HepG2 (cell line): ENCODE measurements around the gene S1PR2. TPM values are rescaled to one million over a fixed set of nuclear protein-coding genes. Genes with fewer than 3 reads are reported as not detected.
A peak's percentile ranks its signal among the peaks of the same experiment; 100 is the strongest.

Source experiments
- ARHGAP35 ChIP-seq: sonication (generic); formaldehyde crosslinking; IDR thresholded peaks from 2 replicates; pipeline ENCODE4 v1.9.0; 2022; ENCODE audit warnings: mild to moderate bottlenecking, inconsistent platforms, moderate library complexity, missing genetic modification reagents, borderline replicate concordance
- KLF16 ChIP-seq, 2 experiments: sonication (generic) in 1 of 2; formaldehyde crosslinking in 1 of 2; IDR thresholded peaks; 2 replicates each; pipeline versions ENCODE4 v1.6.1 to v1.8.0; 2016 to 2023; ENCODE audit warnings: missing genetic modification reagents in 2 of 2, missing compliant biosample characterization in 1 of 2
- KMT2B ChIP-seq: IDR thresholded peaks from 2 replicates; pipeline ENCODE4 v1.6.1; 2016; ENCODE audit warnings: missing genetic modification reagents, missing compliant biosample characterization
- NFIB ChIP-seq: sonication (generic); formaldehyde crosslinking; IDR thresholded peaks from 2 replicates; pipeline ENCODE4 v1.9.0; 2021; ENCODE audit warnings: missing genetic modification reagents, mild to moderate bottlenecking, borderline replicate concordance
- RBFOX2 ChIP-seq: fragments of 200-400 bp; formaldehyde crosslinking; IDR thresholded peaks from 2 replicates; pipeline ENCODE4 v1.6.1; 2017; ENCODE audit warnings: low read depth, mild to moderate bottlenecking, low read length
- ZBTB2 ChIP-seq: sonication (generic); formaldehyde crosslinking; IDR thresholded peaks from 2 replicates; pipeline ENCODE4 v1.8.0; 2022; ENCODE audit warnings: low read depth, missing genetic modification reagents
- ZNF672 ChIP-seq: sonication (generic); formaldehyde crosslinking; IDR thresholded peaks from 2 replicates; pipeline ENCODE4 v1.8.1; 2022; ENCODE audit warnings: missing genetic modification reagents
- ZNF781 ChIP-seq: sonication (generic); formaldehyde crosslinking; IDR thresholded peaks from 2 replicates; pipeline ENCODE4 v1.5.1; 2020; ENCODE audit warnings: borderline replicate concordance, mild to moderate bottlenecking, missing genetic modification reagents; ENCODE audit errors: not compliant biosample characterization
- ZNF782 ChIP-seq: sonication (generic); formaldehyde crosslinking; IDR thresholded peaks from 2 replicates; pipeline ENCODE4 v1.4.0; 2020; ENCODE audit warnings: missing genetic modification reagents, mild to moderate bottlenecking, borderline replicate concordance
- polyA plus RNA-seq, 8 experiments: library from polyadenylated mRNA; depleted of rRNA in 3 of 8; stranded (reverse) in 7 of 8; unstranded in 1 of 8; fragments of >200 nt; fragmentation: Illumina TruSeq in 4 of 8; extraction: Trizol in 4 of 8; gene quantifications; 2 replicates each; pipeline versions ENCODE4 v1.2.1 to v1.2.3, GENCODE V29; 2011 to 2016; ENCODE audit warnings: low read depth in 4 of 8, missing spikeins in 1 of 8, mixed read lengths in 1 of 8; ENCODE audit not compliant: insufficient read depth in 1 of 8
- total RNA-seq, 5 experiments: library from RNA; depleted of rRNA; stranded (reverse); fragments of >200 nt; fragmentation: Illumina TruSeq; extraction: Trizol; gene quantifications; 2 replicates each; pipeline ENCODE4 v1.2.3, GENCODE V29; 2016; ENCODE audit warnings: low read depth in 1 of 5
- TF ChIP-seq, protein P1 (sequence below): sonication (generic); formaldehyde crosslinking; IDR thresholded peaks from 2 replicates; pipeline ENCODE4 v1.4.0; 2020; ENCODE audit warnings: missing genetic modification reagents, borderline replicate concordance
- TF ChIP-seq, protein P2 (sequence below): fragments of 450-650 bp; IDR thresholded peaks from 2 replicates; pipeline ENCODE4 v1.6.1; 2016
- TF ChIP-seq, protein P3 (sequence below): sonication (generic); formaldehyde crosslinking; IDR thresholded peaks from 2 replicates; pipeline ENCODE4 v1.5.1; 2020; ENCODE audit warnings: mild to moderate bottlenecking, missing genetic modification reagents, borderline replicate concordance
- TF ChIP-seq, protein P4 (sequence below): sonication (generic); formaldehyde crosslinking; IDR thresholded peaks from 2 replicates; pipeline ENCODE4 v1.4.0; 2020; ENCODE audit warnings: low read depth, missing genetic modification reagents

The S1PR2 gene
- total and polyA plus RNA-seq, 2 of the 13 experiments (the other 11 are each of a cell fraction or from before 2014, with no cell fraction given), result 0.91 to 1.3 TPM

GRCh38 chr19:10194500-10195198 lies 36.5 kb downstream of the S1PR2 start, which contains the start of gene DNMT1 (continued):
- TF ChIP-seq, protein P1, sequence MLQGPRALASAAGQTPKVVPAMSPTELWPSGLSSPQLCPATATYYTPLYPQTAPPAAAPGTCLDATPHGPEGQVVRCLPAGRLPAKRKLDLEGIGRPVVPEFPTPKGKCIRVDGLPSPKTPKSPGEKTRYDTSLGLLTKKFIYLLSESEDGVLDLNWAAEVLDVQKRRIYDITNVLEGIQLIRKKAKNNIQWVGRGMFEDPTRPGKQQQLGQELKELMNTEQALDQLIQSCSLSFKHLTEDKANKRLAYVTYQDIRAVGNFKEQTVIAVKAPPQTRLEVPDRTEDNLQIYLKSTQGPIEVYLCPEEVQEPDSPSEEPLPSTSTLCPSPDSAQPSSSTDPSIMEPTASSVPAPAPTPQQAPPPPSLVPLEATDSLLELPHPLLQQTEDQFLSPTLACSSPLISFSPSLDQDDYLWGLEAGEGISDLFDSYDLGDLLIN (CRISPR knock-in tag), result peak; percentile 92; the same call in 1 of the 2 replicates
- TF ChIP-seq ZNF672 (CRISPR knock-in tag) (0 out of 2 replicates have a peak, but pooled peaks have one; percentile 43), ZNF782 (CRISPR knock-in tag) (0 out of 2 replicates have a peak, but pooled peaks have one; percentile 43), KLF16 (CRISPR knock-in tag; IDR thresholded peaks at IDR 0.05) (0 out of 4 replicates have a peak, but pooled peaks of 1 of the 2 experiments have one; percentile 12), KMT2B (CRISPR knock-in tag) (peak; percentile 68), NFIB (CRISPR knock-in tag) (no peak), ZNF781 (CRISPR knock-in tag) (no peak), RBFOX2 (peak; percentile 92), ZBTB2 (CRISPR knock-in tag) (peak; percentile 86), ARHGAP35 (CRISPR knock-in tag) (peak; percentile 74; the same call in 1 of the 2 replicates)
- TF ChIP-seq, protein P2, sequence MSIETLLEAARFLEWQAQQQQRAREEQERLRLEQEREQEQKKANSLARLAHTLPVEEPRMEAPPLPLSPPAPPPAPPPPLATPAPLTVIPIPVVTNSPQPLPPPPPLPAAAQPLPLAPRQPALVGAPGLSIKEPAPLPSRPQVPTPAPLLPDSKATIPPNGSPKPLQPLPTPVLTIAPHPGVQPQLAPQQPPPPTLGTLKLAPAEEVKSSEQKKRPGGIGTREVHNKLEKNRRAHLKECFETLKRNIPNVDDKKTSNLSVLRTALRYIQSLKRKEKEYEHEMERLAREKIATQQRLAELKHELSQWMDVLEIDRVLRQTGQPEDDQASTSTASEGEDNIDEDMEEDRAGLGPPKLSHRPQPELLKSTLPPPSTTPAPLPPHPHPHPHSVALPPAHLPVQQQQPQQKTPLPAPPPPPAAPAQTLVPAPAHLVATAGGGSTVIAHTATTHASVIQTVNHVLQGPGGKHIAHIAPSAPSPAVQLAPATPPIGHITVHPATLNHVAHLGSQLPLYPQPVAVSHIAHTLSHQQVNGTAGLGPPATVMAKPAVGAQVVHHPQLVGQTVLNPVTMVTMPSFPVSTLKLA, result no peak; the same call in 1 of the 2 replicates
- TF ChIP-seq, protein P3, sequence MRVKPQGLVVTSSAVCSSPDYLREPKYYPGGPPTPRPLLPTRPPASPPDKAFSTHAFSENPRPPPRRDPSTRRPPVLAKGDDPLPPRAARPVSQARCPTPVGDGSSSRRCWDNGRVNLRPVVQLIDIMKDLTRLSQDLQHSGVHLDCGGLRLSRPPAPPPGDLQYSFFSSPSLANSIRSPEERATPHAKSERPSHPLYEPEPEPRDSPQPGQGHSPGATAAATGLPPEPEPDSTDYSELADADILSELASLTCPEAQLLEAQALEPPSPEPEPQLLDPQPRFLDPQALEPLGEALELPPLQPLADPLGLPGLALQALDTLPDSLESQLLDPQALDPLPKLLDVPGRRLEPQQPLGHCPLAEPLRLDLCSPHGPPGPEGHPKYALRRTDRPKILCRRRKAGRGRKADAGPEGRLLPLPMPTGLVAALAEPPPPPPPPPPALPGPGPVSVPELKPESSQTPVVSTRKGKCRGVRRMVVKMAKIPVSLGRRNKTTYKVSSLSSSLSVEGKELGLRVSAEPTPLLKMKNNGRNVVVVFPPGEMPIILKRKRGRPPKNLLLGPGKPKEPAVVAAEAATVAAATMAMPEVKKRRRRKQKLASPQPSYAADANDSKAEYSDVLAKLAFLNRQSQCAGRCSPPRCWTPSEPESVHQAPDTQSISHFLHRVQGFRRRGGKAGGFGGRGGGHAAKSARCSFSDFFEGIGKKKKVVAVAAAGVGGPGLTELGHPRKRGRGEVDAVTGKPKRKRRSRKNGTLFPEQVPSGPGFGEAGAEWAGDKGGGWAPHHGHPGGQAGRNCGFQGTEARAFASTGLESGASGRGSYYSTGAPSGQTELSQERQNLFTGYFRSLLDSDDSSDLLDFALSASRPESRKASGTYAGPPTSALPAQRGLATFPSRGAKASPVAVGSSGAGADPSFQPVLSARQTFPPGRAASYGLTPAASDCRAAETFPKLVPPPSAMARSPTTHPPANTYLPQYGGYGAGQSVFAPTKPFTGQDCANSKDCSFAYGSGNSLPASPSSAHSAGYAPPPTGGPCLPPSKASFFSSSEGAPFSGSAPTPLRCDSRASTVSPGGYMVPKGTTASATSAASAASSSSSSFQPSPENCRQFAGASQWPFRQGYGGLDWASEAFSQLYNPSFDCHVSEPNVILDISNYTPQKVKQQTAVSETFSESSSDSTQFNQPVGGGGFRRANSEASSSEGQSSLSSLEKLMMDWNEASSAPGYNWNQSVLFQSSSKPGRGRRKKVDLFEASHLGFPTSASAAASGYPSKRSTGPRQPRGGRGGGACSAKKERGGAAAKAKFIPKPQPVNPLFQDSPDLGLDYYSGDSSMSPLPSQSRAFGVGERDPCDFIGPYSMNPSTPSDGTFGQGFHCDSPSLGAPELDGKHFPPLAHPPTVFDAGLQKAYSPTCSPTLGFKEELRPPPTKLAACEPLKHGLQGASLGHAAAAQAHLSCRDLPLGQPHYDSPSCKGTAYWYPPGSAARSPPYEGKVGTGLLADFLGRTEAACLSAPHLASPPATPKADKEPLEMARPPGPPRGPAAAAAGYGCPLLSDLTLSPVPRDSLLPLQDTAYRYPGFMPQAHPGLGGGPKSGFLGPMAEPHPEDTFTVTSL, result no peak
- TF ChIP-seq, protein P4, sequence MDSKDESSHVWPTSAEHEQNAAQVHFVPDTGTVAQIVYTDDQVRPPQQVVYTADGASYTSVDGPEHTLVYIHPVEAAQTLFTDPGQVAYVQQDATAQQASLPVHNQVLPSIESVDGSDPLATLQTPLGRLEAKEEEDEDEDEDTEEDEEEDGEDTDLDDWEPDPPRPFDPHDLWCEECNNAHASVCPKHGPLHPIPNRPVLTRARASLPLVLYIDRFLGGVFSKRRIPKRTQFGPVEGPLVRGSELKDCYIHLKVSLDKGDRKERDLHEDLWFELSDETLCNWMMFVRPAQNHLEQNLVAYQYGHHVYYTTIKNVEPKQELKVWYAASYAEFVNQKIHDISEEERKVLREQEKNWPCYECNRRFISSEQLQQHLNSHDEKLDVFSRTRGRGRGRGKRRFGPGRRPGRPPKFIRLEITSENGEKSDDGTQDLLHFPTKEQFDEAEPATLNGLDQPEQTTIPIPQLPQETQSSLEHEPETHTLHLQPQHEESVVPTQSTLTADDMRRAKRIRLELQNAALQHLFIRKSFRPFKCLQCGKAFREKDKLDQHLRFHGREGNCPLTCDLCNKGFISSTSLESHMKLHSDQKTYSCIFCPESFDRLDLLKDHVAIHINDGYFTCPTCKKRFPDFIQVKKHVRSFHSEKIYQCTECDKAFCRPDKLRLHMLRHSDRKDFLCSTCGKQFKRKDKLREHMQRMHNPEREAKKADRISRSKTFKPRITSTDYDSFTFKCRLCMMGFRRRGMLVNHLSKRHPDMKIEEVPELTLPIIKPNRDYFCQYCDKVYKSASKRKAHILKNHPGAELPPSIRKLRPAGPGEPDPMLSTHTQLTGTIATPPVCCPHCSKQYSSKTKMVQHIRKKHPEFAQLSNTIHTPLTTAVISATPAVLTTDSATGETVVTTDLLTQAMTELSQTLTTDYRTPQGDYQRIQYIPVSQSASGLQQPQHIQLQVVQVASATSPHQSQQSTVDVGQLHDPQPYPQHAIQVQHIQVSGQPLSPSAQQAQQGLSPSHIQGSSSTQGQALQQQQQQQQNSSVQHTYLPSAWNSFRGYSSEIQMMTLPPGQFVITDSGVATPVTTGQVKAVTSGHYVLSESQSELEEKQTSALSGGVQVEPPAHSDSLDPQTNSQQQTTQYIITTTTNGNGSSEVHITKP, result peak; percentile 100
